PC-3 (cell line): Measurements from ENCODE around the gene CHRNA4. TPM values are rescaled to one million over a fixed set of nuclear protein-coding genes. Genes with fewer than 3 reads are reported as not detected.

ENCODE experiments used
- ATAC-seq: fragments of 200-7000 bp; cut with Tn5 transposase; 2 replicates; pipeline ENCODE4 v1.9.1; 2020; ENCODE audit warnings: mild to moderate bottlenecking, moderate library complexity
- BruUV-seq: library from RNA; stranded (reverse); fragments of 400-500 nt; replicated peaks from 2 replicates; lab custom pipeline; 2021; lab: Mats Ljungman, UMichigan
- CTCF ChIA-PET: fragments of 300-600 bp; sonication (Branson Sonifier 250); formaldehyde crosslinking; loops from one replicate; lab custom pipeline; 2022; ENCODE audit warnings: antibody characterized with exemption; lab: Charles Lee
- POLR2A ChIA-PET: fragments of 300-600 bp; sonication (Branson Sonifier 250); formaldehyde crosslinking; loops from one replicate; lab custom pipeline; 2022; ENCODE audit warnings: antibody characterized with exemption; ENCODE audit not compliant: unreplicated experiment; lab: Charles Lee
- DNase-seq: peaks from one replicate; pipeline ENCODE4 v3.0.0-alpha.2; 2015
- H2AFZ ChIP-seq: fragments of 300-600 bp; sonication (generic); 2 replicates; pipeline ENCODE4 v1.6.0; 2016; ENCODE audit warnings: antibody characterized with exemption, low read length
- H3F3A ChIP-seq: fragments of 300-600 bp; sonication (generic); one replicate; pipeline ENCODE4 v1.6.0; 2017; ENCODE audit warnings: antibody characterized with exemption, low read length, control low read depth, mild to moderate bottlenecking; ENCODE audit not compliant: unreplicated experiment
- H3K27ac ChIP-seq: fragments of 300-600 bp; sonication (generic); 2 replicates; pipeline ENCODE4 v1.5.1; 2016; ENCODE audit warnings: mild to moderate bottlenecking, low read length
- H3K27me3 ChIP-seq: fragments of 300-600 bp; sonication (generic); 2 replicates; pipeline ENCODE4 v1.6.1; 2016; ENCODE audit warnings: low read length, mixed read lengths
- H3K36me3 ChIP-seq: fragments of 300-600 bp; sonication (generic); 2 replicates; pipeline ENCODE4 v1.6.1; 2016; ENCODE audit warnings: low read depth, mixed run types, low read length, mixed read lengths
- H3K4me1 ChIP-seq: fragments of 300-600 bp; sonication (generic); 2 replicates; pipeline ENCODE4 v1.5.1; 2016; ENCODE audit warnings: low read length; ENCODE audit not compliant: insufficient read depth
- H3K4me2 ChIP-seq: fragments of 300-600 bp; sonication (generic); 2 replicates; pipeline ENCODE4 v1.6.0; 2016; ENCODE audit warnings: low read length
- H3K4me3 ChIP-seq: fragments of 300-600 bp; sonication (generic); 2 replicates; pipeline ENCODE4 v1.5.1; 2016; ENCODE audit warnings: mild to moderate bottlenecking, low read length, mixed read lengths
- H3K79me2 ChIP-seq: fragments of 300-600 bp; sonication (generic); 2 replicates; pipeline ENCODE4 v1.6.1; 2017; ENCODE audit warnings: low read length, mixed read lengths
- H3K9ac ChIP-seq: fragments of 300-600 bp; sonication (generic); 2 replicates; pipeline ENCODE4 v1.6.0; 2016; ENCODE audit warnings: mild to moderate bottlenecking, low read length
- H3K9me2 ChIP-seq: fragments of 300-600 bp; sonication (generic); replicated peaks from 2 replicates; pipeline ENCODE4 v1.6.1; 2016; ENCODE audit warnings: mixed run types, low read length, mixed read lengths
- H3K9me3 ChIP-seq: fragments of 300-600 bp; sonication (generic); 2 replicates; pipeline ENCODE4 v1.6.1; 2016; ENCODE audit warnings: low read length, mixed read lengths
- H4K20me1 ChIP-seq: fragments of 300-600 bp; sonication (generic); 2 replicates; pipeline ENCODE4 v1.6.1; 2016; ENCODE audit warnings: low read length, mixed read lengths
- EZH2 ChIP-seq: fragments of 300-600 bp; sonication (generic); IDR thresholded peaks from one replicate; pipeline ENCODE4 v1.6.1; 2017; ENCODE audit warnings: antibody characterized with exemption, mild to moderate bottlenecking, low read length; ENCODE audit not compliant: unreplicated experiment
- EZH2phosphoT487 ChIP-seq: fragments of 300-600 bp; sonication (generic); IDR thresholded peaks from 2 replicates; pipeline ENCODE4 v1.6.1; 2018; ENCODE audit warnings: mild to moderate bottlenecking, antibody characterized with exemption, low read length, borderline replicate concordance
- intact Hi-C: fragments of 100-400 bp; cut with micrococcal nuclease; formaldehyde crosslinking; loops from 2 replicates; pipeline ENCODE4 v1.9.0; 2023
- total RNA-seq: library from RNA; depleted of rRNA; stranded (reverse); fragments of >200 nt; gene quantifications from 2 replicates; pipeline ENCODE4 v1.2.3, GENCODE V29; 2014
- TF ChIP-seq, protein P1 (sequence below): fragments of 300-600 bp; sonication (generic); conservative IDR thresholded peaks from 2 replicates; pipeline ENCODE4 v1.5.1; 2017; ENCODE audit warnings: antibody characterized with exemption, low read depth, mild to moderate bottlenecking, low read length

The CHRNA4 gene
- total RNA-seq, 1 experiment from 2014 or later, result not detected

DNA sequence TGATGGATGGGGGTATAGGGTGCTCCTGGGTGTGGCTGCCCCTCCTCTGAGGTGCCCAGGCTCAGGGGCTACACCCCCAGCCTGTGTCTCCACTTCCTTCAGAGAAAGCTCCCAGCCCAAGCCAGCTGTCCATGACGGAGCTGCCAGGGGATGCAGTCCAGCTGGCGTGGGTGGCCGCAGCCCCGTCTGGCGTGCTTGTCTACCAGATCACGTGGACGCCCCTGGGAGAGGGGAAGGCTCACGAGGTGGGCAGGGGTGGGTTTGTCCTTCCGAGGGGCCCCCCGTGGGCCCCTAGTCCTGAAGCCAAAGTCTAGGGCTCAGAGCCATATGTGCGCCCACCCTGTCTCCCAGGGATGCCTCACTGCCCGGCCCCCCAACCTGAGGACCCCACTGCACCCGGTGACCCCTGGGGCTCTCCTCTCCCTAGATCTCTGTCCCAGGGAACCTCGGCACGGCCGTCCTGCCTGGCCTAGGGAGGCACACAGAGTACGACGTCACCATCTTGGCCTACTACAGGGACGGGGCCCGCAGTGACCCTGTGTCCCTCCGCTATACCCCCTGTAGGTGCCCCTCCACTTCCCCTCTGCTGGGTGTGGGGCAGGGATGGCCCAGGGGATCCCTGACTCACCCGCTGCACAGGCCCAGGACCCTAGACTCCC, 48.3 kb downstream of the CHRNA4 start:
- H3K9ac ChIP-seq, result no peak overlapping the region
- no peaks in the 10 kb centered on the region for H3K79me2 ChIP-seq
- no peak for DNase-seq
- H3K36me3 ChIP-seq, result no peaks in the 10 kb centered on the region
- H3K27me3 ChIP-seq, result peaks cover 11% of the 10 kb centered on the region; the same call in 1 of the 2 replicates
- H3K4me3 ChIP-seq, result no peak overlapping the region
- ATAC-seq, result no peak
- H3K4me2 ChIP-seq, result no peak overlapping the region
- no TSS peak for BruUV-seq
- intact Hi-C loops, result no loop called here
- TF ChIP-seq, protein P1, sequence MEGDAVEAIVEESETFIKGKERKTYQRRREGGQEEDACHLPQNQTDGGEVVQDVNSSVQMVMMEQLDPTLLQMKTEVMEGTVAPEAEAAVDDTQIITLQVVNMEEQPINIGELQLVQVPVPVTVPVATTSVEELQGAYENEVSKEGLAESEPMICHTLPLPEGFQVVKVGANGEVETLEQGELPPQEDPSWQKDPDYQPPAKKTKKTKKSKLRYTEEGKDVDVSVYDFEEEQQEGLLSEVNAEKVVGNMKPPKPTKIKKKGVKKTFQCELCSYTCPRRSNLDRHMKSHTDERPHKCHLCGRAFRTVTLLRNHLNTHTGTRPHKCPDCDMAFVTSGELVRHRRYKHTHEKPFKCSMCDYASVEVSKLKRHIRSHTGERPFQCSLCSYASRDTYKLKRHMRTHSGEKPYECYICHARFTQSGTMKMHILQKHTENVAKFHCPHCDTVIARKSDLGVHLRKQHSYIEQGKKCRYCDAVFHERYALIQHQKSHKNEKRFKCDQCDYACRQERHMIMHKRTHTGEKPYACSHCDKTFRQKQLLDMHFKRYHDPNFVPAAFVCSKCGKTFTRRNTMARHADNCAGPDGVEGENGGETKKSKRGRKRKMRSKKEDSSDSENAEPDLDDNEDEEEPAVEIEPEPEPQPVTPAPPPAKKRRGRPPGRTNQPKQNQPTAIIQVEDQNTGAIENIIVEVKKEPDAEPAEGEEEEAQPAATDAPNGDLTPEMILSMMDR, result no peak
- TF ChIP-seq EZH2phosphoT487, result no peak
- TF ChIP-seq EZH2, result no peak
- H3K9me2 ChIP-seq, result no peaks in the 10 kb centered on the region
- CTCF ChIA-PET, result no interaction called here
- no peaks in the 10 kb centered on the region for H3F3A ChIP-seq
- no peak overlapping the region for H3K27ac ChIP-seq
- POLR2A ChIA-PET, result no interaction called here
- no peaks in the 10 kb centered on the region for H3K4me1 ChIP-seq
- no peak overlapping the region for H2AFZ ChIP-seq
- H4K20me1 ChIP-seq, result no peaks in the 10 kb centered on the region
- no peaks in the 10 kb centered on the region for H3K9me3 ChIP-seq

DNA sequence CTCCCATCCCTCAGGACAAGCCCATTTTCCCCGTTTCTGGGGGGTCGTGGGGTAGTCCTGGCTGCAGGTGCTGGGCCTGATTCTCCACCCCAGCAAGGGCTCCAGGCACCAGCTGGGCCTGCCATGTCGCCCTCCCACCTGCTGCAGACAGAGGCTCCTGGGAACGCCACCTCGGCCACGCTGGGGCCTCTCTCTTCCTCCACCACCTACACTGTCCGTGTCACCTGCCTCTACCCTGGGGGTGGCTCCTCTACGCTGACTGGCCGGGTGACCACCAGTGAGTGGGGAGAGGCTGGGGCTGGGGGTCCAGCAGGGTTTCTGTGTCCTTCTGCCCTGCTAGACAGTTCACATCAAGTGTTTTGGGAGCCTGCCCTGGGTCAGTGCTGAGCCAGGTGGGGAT, 48.9 kb downstream of the CHRNA4 start:
- Histone ChIP-seq H3K27ac (no peak overlapping the region), H2AFZ (no peak overlapping the region), H3K36me3 (no peaks in the 10 kb centered on the region), H3K9me3 (no peaks in the 10 kb centered on the region), H3K4me3 (no peak overlapping the region), H3K4me2 (no peak overlapping the region), H4K20me1 (no peaks in the 10 kb centered on the region), H3K9me2 (no peaks in the 10 kb centered on the region), H3F3A (no peaks in the 10 kb centered on the region), H3K27me3 (peaks cover 16% of the 10 kb centered on the region; the same call in 1 of the 2 replicates), H3K9ac (no peak overlapping the region), H3K79me2 (no peaks in the 10 kb centered on the region), H3K4me1 (no peaks in the 10 kb centered on the region)
- no peak for DNase-seq
- no TSS peak for BruUV-seq
- CTCF ChIA-PET, result no interaction called here
- intact Hi-C loops, result no loop called here
- ATAC-seq, result no peak
- TF ChIP-seq, protein P1, result no peak
- TF ChIP-seq EZH2 (no peak), EZH2phosphoT487 (no peak)
- POLR2A ChIA-PET, result no interaction called here

DNA sequence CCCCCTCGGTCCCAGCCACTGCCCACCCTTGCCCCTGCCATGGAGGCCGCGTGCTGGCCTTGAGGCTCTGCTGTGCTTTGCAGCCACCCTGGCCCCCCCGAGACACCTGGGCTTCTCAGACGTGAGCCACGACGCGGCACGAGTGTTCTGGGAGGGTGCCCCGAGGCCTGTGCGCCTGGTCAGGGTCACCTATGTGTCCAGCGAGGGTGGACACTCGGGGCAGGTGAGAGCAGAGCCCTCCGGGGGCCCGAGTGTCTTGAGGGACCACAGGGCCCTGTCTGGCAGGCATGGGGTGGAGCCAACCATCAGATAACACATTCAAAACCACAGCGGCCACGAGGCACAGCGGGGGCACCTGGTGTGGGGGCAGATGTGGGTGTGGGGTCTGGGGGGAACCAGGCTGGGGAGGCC, 49.3 kb downstream of the CHRNA4 start:
- CTCF ChIA-PET, result no interaction called here

More for the DNA sequence above, 49.3 kb downstream of the CHRNA4 start:
- no peaks in the 10 kb centered on the region for H3K4me1 ChIP-seq
- H3K9me3 ChIP-seq, result no peaks in the 10 kb centered on the region
- peaks cover 16% of the 10 kb centered on the region; the same call in 1 of the 2 replicates for H3K27me3 ChIP-seq
- intact Hi-C loops, result no loop called here
- H3K79me2 ChIP-seq, result no peaks in the 10 kb centered on the region
- no peak for ATAC-seq
- DNase-seq, result no peak
- POLR2A ChIA-PET, result no interaction called here
- no peak overlapping the region for H2AFZ ChIP-seq
- no peaks in the 10 kb centered on the region for H3K9me2 ChIP-seq
- H3K4me3 ChIP-seq, result no peak overlapping the region
- no peak overlapping the region for H3K4me2 ChIP-seq
- no peaks in the 10 kb centered on the region for H4K20me1 ChIP-seq
- TF ChIP-seq EZH2 (no peak), EZH2phosphoT487 (no peak)
- TF ChIP-seq, protein P1, result no peak
- no peak overlapping the region for H3K27ac ChIP-seq
- no peak overlapping the region for H3K9ac ChIP-seq
- no TSS peak for BruUV-seq
- no peaks in the 10 kb centered on the region for H3F3A ChIP-seq
- H3K36me3 ChIP-seq, result no peaks in the 10 kb centered on the region
